HG02678 (cell line): Measurements from ENCODE around the gene SLC22A7.
"Not testable (repeated sequence)": the region's sequence is repeated elsewhere in the genome, so short reads cannot be mapped to it uniquely, and the experiment has no call there.

ENCODE experiments used
- ATAC-seq: cut with Tn5 transposase; IDR thresholded peaks from one replicate; pipeline ENCODE4 v1.9.1; 2021; ENCODE audit warnings: mild to moderate bottlenecking, moderate library complexity; ENCODE audit not compliant: unreplicated experiment

SLC22A7 gene

GRCh38 chr6:43299338-43300293, 1.6 kb downstream of the SLC22A7 start:
- ATAC-seq = no peak

DNA sequence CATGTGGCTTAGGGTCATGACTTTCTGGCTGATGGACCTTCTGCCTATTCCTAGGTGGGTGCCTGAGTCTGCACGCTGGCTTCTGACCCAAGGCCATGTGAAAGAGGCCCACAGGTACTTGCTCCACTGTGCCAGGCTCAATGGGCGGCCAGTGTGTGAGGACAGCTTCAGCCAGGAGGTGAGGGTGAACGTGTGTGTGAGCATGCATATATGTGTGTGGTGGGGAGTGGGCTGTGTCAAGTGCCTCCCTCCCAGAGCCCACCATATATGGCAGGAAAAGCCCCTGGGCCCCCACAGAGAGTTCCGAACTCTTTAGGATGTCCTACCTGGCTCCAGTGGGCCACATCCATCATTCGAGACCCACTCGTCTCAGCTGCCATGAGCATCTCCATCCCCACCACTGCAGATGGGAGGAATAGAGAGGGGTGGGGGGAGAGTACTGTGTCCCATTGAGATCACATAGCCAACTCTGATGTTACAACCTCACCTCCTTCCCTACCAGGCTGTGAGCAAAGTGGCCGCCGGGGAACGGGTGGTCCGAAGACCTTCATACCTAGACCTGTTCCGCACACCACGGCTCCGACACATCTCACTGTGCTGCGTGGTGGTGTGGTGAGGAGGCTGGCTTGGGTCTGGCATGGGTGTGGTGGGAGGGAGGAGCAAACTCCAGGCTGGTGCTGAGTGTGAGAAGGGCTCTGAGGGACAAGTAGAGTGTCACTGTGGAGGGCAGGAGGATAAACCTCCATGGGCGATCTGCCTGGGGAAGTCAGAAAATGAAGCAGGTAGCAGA, 3.2 kb downstream of the SLC22A7 start:
- no peak for ATAC-seq

GRCh38 chr6:43302126-43302525, 4.1 kb downstream of the SLC22A7 start:
- no peak for ATAC-seq

DNA sequence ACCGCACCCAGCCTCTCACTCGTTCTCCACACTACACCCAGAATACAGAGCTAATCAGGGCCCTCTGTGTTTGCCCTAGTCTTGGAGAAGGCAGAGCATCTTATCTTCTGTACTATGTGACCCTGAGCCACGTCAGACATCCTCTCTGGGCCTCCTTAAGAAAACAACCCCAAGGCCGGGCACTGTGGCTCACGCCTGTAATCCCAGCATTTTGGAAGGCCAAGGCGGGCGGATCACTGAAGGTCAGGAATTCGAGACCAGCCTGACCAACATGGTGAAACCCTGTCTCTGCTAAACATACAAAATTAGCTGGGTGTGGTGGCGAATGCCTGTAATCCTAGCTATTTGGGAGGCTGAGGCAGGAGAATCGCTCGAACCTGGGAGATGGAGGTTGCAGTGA, 4.9 kb downstream of the SLC22A7 start:
- not testable (repeated sequence) for ATAC-seq

- no peak for ATAC-seq
Measured at GRCh38 chr6:43303751-43304331, 5.8 kb downstream of the SLC22A7 start.

- no peak for ATAC-seq
Measured at GRCh38 chr6:43304361-43304760, 6.3 kb downstream of the SLC22A7 start.

GRCh38 chr6:43304882-43305281, 6.8 kb downstream of the SLC22A7 start:
- ATAC-seq = no peak

DNA sequence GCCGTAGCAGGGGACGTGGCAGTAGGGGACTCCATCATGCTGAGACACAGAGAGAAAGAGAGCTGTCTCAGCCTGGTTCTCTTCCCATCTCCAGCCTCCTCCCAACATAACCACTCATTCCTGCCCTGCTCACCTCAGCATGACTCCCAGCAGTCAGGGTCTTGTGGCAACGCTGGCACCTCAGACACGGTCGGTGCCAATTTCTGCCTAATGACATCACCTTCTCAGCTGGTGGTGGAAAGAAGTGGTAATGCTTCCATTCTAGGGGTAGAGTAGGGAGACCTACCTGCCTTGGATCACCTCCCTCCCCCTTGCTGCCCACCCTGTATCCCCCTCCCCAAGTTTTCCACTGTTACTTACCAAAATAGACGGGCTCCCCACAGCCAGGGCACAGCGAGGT, 8.0 kb downstream of the SLC22A7 start:
- ATAC-seq = no peak

GRCh38 chr6:43307451-43308100, 9.5 kb downstream of the SLC22A7 start:
- ATAC-seq = no peak

DNA sequence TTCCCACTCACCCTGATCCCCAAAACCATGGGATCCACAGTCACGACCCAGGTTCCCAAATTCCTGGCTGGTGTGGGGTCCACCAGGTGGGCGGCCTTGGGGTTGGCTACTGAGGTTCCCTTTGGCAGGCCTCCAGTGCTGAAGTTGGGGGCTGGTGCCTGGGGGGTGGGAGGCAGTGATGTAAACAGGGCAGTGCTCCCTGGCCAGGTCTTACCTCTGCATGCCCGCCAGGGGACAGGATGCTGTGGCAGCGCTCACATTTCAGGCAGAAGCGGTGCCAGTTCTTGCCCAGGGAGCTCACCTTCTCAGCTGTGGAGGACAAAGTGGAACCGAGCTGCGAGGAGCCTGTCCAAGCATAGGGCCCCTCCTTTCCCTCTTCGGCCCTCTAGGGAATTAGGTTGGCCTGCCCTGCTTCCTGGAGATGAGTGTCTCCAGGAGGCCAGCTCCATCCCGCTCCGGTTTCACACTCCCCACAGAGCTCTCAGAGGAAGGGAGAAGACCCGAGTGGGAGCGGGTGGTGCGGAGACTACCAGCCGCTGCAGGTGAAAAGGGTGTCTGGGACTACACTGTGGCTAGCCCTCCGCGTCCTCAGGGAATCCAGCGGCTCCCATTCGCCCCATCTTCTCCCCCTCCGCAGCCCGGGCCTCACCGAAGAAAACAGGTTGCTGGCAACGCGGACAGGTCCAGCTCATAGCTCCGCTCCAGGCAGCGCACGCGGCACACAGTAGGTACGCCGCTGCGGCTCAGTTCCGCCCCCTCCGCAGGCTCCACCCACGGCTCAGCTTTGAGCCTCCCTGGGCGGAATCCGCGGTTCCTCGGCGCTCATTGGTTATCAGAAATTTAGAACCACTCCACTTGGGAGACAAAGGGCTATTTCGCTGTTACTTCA, 10.3 kb downstream of the SLC22A7 start, which contains the start of gene CRIP3:
CRIP3 (minus strand) TSS at position 726 of the 889 bp plus-strand sequence; CDS start at position 692, 34 bp downstream.
- peak; percentile 59 for ATAC-seq

DNA sequence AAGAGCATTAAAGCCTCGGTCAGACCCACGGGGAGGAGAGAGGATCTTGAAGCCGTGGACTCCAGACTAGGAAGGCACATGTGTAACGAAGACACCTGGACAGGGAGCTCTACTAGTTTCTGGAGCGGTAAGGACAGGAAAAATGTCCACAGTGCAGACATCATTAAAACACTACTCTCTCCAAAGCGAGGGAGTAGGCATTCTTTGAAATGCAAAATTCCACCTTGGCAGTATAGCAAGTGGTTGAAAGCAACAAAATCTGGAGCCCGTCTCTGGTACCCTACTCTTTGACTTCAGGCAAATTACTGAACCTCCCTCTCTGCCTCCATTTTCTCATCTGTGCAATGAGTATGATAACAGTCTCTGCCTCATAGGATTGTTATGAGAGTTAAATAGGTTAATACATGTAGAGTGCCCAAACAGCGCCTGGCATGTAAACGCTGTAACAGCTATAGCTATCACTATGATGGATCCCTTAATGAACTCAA, 11.0 kb downstream of the SLC22A7 start:
- ATAC-seq = no peak

GRCh38 chr6:43310134-43310533, 12.1 kb downstream of the SLC22A7 start:
- no peak for ATAC-seq

DNA sequence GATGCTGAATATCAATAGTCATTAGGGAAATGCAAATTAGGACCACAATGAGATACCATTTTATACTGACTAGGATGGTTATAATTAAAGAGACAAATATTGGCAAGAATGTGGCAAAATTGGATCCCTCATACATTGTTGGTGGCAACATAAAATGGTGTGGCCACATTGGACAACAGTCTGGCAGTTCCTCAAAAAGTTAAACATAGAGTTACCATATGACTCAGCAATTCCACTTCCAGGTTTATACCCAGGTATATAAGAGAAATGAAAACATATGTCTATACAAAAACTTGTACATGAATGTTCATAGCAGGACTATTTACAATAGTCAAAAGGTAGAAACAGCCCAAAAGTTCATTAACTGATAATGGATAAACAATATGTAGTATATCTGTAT, 12.6 kb downstream of the SLC22A7 start:
- no peak for ATAC-seq

- no peak for ATAC-seq
Measured at GRCh38 chr6:43311666-43312065, 13.6 kb downstream of the SLC22A7 start.

DNA sequence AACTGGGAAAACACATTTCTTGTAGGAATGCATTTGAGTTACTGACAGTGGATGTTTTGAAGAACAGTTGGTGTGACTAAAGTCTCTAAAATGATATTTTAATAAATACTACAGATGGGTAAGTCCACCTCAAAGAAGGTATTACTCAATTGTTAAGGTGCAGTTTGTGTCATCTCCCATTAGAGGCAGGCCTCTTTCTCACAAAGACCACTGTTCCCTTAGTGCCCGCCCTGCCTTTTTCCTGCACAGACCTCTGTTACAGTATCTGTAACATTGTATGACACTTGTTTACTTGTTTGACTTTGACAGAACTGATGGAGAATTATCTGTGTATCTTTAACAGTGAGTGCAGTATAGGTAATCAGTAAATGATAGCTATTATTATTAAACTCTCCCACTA, 15.8 kb downstream of the SLC22A7 start:
- no peak for ATAC-seq

DNA sequence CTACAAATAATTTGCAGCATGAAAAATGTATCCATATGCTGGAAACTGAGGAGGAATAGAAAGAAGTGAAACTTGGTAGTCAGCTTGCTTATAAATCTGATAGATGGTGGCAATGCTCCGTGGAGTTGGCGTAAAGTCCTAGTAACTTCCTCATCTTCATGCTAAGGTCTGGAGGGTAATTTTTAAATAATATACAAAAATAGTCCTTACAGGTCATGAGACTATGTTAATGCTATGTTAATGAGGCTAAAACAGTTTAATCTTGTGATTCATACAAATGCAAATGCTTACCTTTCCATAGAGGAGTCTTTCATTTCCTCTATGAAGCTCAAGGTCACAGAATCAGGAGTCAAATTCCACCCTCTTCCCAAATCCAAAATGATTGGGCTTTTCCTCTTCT, 20.0 kb downstream of the SLC22A7 start:
- ATAC-seq = no peak

GRCh38 chr6:43325876-43326275, 27.8 kb downstream of the SLC22A7 start:
- no peak for ATAC-seq

- ATAC-seq = no peak
Measured at GRCh38 chr6:43328528-43328927, 30.5 kb downstream of the SLC22A7 start.

DNA sequence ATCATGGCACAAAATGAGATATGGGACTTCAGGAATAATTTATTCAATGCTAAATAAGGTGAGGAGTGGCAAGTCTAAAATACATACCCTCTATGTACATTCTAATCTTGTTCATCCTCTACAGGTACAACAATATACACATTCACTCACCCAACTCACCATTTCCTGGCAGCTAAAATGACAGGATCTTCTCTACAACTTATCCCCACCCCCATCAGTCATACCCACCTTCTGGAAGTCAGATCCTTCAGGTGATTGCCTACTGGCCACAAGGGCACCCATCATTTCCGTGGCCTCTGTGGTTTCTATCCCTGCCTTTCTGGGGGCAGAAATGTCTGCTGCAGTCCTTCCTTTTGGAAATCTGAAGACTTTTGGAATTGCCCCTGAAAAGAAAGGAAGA, 33.4 kb downstream of the SLC22A7 start:
- ATAC-seq = no peak

DNA sequence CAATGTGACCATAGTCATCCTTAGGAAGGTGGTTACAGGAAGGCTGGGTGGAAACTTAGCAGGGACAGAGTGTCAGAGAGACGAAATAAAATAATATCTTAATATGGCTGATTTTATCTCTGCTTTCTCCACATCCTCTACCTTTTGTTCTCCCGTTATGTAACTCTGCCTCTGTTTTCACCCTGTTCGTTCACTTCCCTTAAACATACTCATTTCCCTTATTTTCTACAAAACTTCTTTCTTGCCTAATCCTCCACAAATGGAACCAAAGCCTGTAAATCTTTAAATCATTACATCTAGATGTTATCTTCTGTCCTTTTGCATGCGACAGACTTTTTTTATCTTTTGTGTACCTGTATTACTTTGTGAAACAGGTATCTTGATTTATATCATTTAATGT, 33.8 kb downstream of the SLC22A7 start:
- ATAC-seq = no peak
